ENCODE measurements around the gene DNAH10.

DNA sequence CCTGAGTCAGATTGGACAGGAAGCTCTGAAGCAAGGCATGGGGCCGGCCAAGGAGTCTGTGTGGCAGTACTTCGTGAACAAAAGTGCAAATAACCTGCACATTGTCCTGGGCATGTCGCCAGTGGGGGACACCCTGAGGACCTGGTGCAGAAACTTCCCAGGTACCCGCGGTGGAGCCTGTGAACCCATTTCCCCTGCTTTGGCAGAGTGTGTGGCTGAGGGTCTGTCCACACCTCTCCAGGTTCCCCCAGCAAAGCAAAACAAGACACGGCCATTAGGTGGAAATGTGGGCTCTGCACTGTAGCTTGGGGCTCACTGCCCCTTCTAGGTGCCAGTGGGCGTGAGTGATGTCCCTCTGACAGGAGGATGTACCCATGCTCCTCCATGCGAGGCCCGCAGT, 131.2 kb downstream of the DNAH10 start:
- TF ChIP-seq, protein P1, sequence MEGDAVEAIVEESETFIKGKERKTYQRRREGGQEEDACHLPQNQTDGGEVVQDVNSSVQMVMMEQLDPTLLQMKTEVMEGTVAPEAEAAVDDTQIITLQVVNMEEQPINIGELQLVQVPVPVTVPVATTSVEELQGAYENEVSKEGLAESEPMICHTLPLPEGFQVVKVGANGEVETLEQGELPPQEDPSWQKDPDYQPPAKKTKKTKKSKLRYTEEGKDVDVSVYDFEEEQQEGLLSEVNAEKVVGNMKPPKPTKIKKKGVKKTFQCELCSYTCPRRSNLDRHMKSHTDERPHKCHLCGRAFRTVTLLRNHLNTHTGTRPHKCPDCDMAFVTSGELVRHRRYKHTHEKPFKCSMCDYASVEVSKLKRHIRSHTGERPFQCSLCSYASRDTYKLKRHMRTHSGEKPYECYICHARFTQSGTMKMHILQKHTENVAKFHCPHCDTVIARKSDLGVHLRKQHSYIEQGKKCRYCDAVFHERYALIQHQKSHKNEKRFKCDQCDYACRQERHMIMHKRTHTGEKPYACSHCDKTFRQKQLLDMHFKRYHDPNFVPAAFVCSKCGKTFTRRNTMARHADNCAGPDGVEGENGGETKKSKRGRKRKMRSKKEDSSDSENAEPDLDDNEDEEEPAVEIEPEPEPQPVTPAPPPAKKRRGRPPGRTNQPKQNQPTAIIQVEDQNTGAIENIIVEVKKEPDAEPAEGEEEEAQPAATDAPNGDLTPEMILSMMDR (IDR thresholded peaks at IDR 0.05), result no peak
- no peak for TF ChIP-seq MYC (IDR thresholded peaks at IDR 0.05; ENCODE audit: borderline replicate concordance, low read length)
- TF ChIP-seq POLR2A (IDR thresholded peaks at IDR 0.05; ENCODE audit: low read length), result no peak
- no peak for TF ChIP-seq HOXA7 (CRISPR knock-in tag; IDR thresholded peaks at IDR 0.05)
- TF ChIP-seq, protein P2, sequence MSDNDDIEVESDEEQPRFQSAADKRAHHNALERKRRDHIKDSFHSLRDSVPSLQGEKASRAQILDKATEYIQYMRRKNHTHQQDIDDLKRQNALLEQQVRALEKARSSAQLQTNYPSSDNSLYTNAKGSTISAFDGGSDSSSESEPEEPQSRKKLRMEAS (IDR thresholded peaks at IDR 0.05), result no peak
- no peak for TF ChIP-seq TP53 (CRISPR knock-in tag; IDR thresholded peaks at IDR 0.05)
- no peak for TF ChIP-seq RNF2 (IDR thresholded peaks at IDR 0.05; ENCODE audit: borderline replicate concordance, low read depth)
- TF ChIP-seq ZNF302 (CRISPR knock-in tag; IDR thresholded peaks at IDR 0.05), result no peak
- TF ChIP-seq HDAC2 (IDR thresholded peaks at IDR 0.05), result no peak
